ENCODE results near the gene ACTN4.
"Not testable (repeated sequence)": the region's sequence is repeated elsewhere in the genome, so short reads cannot be mapped to it uniquely, and the experiment has no call there.

The ACTN4 gene

DNA sequence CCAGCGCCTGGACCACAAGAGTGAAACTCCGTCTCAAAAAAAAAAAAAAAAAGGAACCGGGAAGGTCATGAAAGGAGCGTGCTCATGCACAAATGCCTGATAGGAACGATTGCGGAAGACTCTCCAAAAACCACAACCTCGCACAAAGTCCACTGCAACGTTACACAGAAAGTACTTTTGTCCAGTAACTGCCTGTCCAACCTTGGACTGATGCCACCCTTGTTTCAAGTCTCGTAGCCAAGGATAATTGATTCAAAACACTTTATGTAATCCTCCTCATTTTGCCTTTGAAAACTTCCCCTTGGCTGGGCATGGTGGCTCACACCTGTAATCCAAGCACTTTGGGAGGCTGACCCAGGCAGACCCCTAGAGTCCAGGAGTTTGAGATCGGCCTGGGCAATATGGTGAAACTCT is 112.1 kb downstream of the ACTN4 start:
- Histone ChIP-seq H3K4me2 (ENCODE audit: low read depth, low read length, poor library complexity, severe bottlenecking) (no peak overlapping the region), H3K4me3 (ENCODE audit: low read length, poor library complexity, severe bottlenecking) (no peak overlapping the region), H4K20me1 (ENCODE audit: insufficient read depth, low read length, poor library complexity, severe bottlenecking) (no peaks in the 10 kb centered on the region), H3K27me3 (ENCODE audit: insufficient read depth, low read length, poor library complexity, severe bottlenecking) (no peaks in the 10 kb centered on the region), H3K4me1 (ENCODE audit: insufficient read depth, low read length, poor library complexity, severe bottlenecking) (no peaks in the 10 kb centered on the region), H3K9me3 (ENCODE audit: insufficient read depth, low read depth, low read length) (no peaks in the 10 kb centered on the region), H2AFZ (ENCODE audit: low read length) (no peak overlapping the region), H3K9ac (ENCODE audit: low read depth, low read length, poor library complexity, severe bottlenecking) (no peak overlapping the region), H3K79me2 (ENCODE audit: insufficient read depth, low read length) (no peaks in the 10 kb centered on the region), H3K36me3 (ENCODE audit: insufficient read depth, low read length) (no peaks in the 10 kb centered on the region), H3K9me2 (replicated peaks; ENCODE audit: low read depth, low read length) (no peaks in the 10 kb centered on the region), H3F3A (ENCODE audit: low read depth) (no peaks in the 10 kb centered on the region)
- no peak for TF ChIP-seq EZH2phosphoT487 (IDR thresholded peaks at IDR 0.05; ENCODE audit: borderline replicate concordance)
- TF ChIP-seq, protein P1, sequence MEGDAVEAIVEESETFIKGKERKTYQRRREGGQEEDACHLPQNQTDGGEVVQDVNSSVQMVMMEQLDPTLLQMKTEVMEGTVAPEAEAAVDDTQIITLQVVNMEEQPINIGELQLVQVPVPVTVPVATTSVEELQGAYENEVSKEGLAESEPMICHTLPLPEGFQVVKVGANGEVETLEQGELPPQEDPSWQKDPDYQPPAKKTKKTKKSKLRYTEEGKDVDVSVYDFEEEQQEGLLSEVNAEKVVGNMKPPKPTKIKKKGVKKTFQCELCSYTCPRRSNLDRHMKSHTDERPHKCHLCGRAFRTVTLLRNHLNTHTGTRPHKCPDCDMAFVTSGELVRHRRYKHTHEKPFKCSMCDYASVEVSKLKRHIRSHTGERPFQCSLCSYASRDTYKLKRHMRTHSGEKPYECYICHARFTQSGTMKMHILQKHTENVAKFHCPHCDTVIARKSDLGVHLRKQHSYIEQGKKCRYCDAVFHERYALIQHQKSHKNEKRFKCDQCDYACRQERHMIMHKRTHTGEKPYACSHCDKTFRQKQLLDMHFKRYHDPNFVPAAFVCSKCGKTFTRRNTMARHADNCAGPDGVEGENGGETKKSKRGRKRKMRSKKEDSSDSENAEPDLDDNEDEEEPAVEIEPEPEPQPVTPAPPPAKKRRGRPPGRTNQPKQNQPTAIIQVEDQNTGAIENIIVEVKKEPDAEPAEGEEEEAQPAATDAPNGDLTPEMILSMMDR (conservative IDR thresholded peaks at IDR 0.05; ENCODE audit: low read length), result no peak

GRCh38 chr19:38760805-38761517 is 113.5 kb downstream of the ACTN4 start:
- H3K4me3 ChIP-seq (ENCODE audit: low read length, poor library complexity, severe bottlenecking); H3K4me2 ChIP-seq (ENCODE audit: low read depth, low read length, poor library complexity, severe bottlenecking); H2AFZ ChIP-seq (ENCODE audit: low read length); H3K9me2 ChIP-seq (replicated peaks; ENCODE audit: low read depth, low read length); H3F3A ChIP-seq (ENCODE audit: low read depth); H3K27me3 ChIP-seq (ENCODE audit: insufficient read depth, low read length, poor library complexity, severe bottlenecking); H3K4me1 ChIP-seq (ENCODE audit: insufficient read depth, low read length, poor library complexity, severe bottlenecking); H3K36me3 ChIP-seq (ENCODE audit: insufficient read depth, low read length); H4K20me1 ChIP-seq (ENCODE audit: insufficient read depth, low read length, poor library complexity, severe bottlenecking); H3K9me3 ChIP-seq (ENCODE audit: insufficient read depth, low read depth, low read length); H3K9ac ChIP-seq (ENCODE audit: low read depth, low read length, poor library complexity, severe bottlenecking); H3K79me2 ChIP-seq (ENCODE audit: insufficient read depth, low read length): not testable (repeated sequence)

DNA sequence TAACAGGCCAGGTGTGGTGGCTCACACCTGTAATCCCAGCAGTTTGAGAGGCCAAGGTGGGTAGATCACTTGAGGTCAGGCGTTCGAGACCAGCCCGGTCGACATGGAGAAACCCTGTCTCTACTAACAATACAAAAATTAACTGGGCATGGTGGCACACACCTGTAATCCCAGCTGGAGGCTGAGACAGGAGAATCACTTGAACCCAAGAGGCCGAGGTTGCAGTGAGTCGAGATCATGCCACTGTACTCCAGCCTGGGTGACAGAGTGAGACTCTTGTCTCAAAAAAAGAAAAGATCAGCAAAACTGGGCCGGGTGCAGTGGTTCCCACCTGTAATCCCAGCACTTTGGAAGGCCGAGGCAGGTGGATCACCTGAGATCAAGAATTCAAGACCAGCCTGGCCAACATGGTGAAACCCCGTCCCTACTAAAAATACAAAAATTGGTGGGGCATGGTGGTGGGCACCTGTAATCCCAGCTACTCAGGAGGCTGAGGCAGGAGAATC is 114.5 kb downstream of the ACTN4 start:
- H3K4me1 ChIP-seq (ENCODE audit: insufficient read depth, low read length, poor library complexity, severe bottlenecking); H3K79me2 ChIP-seq (ENCODE audit: insufficient read depth, low read length); H3K27me3 ChIP-seq (ENCODE audit: insufficient read depth, low read length, poor library complexity, severe bottlenecking); H4K20me1 ChIP-seq (ENCODE audit: insufficient read depth, low read length, poor library complexity, severe bottlenecking); H3K4me3 ChIP-seq (ENCODE audit: low read length, poor library complexity, severe bottlenecking); H3F3A ChIP-seq (ENCODE audit: low read depth); H3K9me3 ChIP-seq (ENCODE audit: insufficient read depth, low read depth, low read length); H3K4me2 ChIP-seq (ENCODE audit: low read depth, low read length, poor library complexity, severe bottlenecking); H2AFZ ChIP-seq (ENCODE audit: low read length); H3K36me3 ChIP-seq (ENCODE audit: insufficient read depth, low read length); H3K9ac ChIP-seq (ENCODE audit: low read depth, low read length, poor library complexity, severe bottlenecking); H3K9me2 ChIP-seq (replicated peaks; ENCODE audit: low read depth, low read length): not testable (repeated sequence)

DNA sequence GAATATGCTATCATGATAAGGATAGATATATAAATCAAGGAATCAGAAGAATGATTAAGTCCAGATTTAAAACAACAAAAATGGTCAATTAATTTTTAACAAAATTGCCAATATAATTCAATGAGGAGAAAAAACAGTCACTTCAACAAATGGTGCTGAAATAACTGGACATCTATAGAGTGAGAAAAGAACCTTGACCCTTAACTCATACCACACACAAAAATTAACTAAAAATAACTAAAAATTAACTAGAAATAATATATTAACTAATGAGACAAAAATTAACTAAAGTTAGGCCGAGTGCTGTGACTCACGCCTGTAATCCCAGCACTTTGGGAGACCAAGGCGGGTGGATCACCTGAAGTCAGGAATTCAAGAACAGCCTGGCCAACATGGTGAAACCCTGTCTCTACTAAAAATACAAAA is 116.4 kb downstream of the ACTN4 start:
- Histone ChIP-seq H3F3A (ENCODE audit: low read depth) (no peaks in the 10 kb centered on the region), H3K36me3 (ENCODE audit: insufficient read depth, low read length) (no peaks in the 10 kb centered on the region), H3K4me1 (ENCODE audit: insufficient read depth, low read length, poor library complexity, severe bottlenecking) (no peaks in the 10 kb centered on the region), H3K4me2 (ENCODE audit: low read depth, low read length, poor library complexity, severe bottlenecking) (no peak overlapping the region), H3K9ac (ENCODE audit: low read depth, low read length, poor library complexity, severe bottlenecking) (no peak overlapping the region), H3K9me2 (replicated peaks; ENCODE audit: low read depth, low read length) (no peaks in the 10 kb centered on the region), H3K9me3 (ENCODE audit: insufficient read depth, low read depth, low read length) (no peaks in the 10 kb centered on the region), H4K20me1 (ENCODE audit: insufficient read depth, low read length, poor library complexity, severe bottlenecking) (no peaks in the 10 kb centered on the region), H3K79me2 (ENCODE audit: insufficient read depth, low read length) (no peaks in the 10 kb centered on the region), H3K4me3 (ENCODE audit: low read length, poor library complexity, severe bottlenecking) (no peak overlapping the region), H3K27me3 (ENCODE audit: insufficient read depth, low read length, poor library complexity, severe bottlenecking) (no peaks in the 10 kb centered on the region), H2AFZ (ENCODE audit: low read length) (no peak overlapping the region)
- TF ChIP-seq EZH2phosphoT487 (IDR thresholded peaks at IDR 0.05; ENCODE audit: borderline replicate concordance), result no peak
- TF ChIP-seq, protein P1 (conservative IDR thresholded peaks at IDR 0.05; ENCODE audit: low read length), result no peak
